ENCODE data around the gene ESPN.
A peak's percentile ranks its signal among the peaks of the same experiment; 100 is the strongest.
"Not testable (repeated sequence)": the region's sequence is repeated elsewhere in the genome, so short reads cannot be mapped to it uniquely, and the experiment has no call there.

The ESPN gene

DNA sequence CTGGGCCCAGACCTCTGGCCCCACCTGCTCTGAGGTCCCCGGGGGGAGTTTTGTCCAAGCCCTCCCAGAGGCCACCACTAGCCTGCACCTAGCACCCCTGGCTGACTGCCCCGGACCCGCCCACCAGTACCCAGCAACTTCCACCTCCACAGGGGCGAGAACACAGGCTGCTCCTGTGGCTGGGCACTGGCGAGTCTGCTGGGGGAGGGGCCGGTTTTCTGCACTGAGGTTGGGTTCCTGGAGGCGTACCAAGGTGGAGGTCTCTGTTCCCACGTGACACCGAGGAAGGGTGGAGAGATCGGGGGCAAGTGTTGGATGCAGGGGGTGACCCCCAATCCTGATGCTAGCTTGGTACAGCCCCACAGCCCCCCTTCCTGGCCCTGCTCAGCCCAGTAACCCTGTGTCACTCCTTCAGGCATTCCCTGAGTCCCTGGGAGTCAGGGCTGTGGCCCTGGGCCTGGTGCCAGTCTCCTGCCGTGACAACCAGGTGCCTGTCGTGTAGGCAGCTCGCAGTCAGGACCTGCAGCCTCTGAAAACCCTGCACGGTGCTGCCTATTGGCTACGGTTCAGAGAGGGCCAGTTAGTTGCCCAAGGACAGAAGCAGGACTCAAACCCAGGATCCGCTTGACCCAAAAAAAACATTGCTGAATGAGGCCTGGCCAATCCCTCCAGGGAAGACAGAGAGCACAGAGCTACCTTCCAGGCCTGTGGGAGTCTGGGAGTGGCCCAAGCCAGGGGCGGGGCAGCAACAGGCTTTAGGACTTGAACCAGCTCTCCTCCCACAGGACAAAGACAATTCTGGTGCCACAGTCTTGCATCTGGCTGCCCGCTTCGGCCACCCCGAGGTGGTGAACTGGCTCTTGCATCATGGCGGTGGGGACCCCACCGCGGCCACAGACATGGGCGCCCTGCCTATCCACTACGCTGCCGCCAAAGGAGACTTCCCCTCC, 3.1 kb downstream of the ESPN start:
- DNase-seq (ENCODE audit: low read depth in 3 of 3) = no peak

DNA sequence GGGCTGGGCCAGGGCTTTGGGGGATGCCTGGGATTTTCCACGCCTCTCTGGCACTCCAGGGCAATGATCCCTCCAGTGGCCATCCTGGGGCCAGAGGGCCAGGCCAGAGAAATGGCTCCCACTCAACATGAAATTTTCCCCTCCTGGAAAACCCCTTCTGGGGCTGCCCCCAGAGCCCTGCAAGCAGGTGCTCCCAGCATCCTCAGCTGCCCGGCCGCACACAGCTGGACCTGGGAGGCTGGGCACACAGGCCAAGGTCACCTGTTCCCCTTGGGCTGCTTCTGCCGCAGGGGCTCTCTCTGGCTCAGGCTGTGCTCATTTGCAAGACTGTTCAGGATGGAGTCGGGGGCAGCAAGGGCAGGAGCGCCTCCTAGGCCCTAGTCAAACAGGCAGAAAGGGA, 3.9 kb downstream of the ESPN start:
- not testable (repeated sequence) for DNase-seq (ENCODE audit: low read depth in 3 of 3)

DNA sequence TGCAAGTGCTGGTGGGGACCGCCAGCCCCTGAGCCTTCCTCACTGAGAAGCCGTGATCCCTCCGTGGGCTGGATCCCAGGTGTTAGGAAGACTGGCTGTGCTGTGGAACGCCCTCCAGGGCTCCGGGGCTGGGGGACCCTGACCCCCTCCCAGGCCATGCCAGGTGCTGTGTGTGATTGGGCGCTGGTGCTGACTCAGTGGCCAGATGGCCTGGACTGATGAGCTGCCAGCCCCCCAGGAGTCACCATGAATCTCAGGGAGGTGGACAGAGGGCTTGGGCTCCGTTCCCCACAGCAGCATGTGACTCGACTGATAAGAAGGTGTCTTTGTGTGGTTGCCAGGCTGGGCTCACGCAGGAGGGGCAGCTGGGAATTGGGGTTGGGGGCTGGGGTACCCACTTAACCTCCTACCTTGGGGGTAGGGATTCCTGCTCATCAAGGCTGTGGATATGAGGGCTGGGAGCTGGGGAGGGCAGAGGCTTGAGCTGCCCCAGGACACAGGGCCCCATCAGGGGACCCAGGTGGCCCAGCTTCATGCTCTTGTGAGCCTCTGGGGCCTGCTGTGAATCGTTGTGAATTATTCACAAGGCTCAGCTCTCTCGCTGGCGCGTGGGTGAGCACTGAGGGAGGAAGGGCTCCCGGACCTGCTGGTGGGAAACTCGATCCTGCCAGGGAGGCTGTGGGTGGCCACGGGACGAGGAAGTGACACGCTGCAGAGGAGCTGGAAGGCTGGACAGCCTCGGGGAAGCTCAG, 5.3 kb downstream of the ESPN start:
- not testable (repeated sequence) for DNase-seq (ENCODE audit: low read depth in 3 of 3)

DNA sequence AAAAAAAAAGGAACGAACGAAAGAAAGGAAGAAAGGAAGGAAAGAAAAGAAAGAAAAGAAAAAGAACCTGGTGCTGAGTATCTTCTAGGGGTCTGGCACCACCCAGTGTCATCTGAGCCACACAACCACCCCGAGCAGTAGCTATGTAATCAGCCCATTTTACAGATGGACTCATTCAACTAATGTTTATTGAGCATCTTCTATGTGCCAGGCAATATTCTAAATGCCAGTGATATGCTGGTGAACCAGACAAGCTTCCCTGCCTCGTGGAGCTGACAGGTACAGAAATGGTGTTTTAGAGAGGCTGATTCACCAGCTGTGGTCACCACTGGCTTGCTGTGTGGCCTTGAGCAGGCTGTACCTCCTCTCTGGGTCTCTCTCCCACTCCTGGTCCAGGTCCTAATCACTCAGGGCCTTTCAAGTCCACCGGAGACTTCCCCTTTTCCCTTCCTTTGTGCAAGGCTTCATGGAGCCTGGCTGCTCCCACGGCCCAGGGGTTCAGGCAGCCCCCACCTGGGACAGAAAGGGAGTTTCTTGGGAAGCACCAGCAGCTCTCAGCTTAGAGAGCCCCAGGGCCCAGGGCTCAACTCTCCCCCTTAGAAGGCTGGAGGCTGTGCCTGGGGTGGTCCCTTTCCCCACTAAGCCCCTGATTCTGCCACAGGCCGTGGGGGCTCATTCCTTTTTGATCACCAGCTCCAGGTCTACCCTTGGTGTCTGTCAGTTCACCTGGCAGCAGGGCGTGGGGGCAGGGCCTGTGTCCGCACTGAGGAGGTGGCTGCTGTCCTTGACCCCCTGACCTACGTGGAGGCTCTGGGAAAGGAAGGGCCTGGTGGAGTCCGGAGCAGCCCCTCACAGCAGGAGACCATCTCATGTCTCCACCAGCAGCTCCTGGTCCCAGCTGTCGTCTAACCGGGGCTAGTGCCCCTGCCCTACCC, 7.3 kb downstream of the ESPN start:
- DNase-seq (ENCODE audit: low read depth in 3 of 3) = not testable (repeated sequence)

DNA sequence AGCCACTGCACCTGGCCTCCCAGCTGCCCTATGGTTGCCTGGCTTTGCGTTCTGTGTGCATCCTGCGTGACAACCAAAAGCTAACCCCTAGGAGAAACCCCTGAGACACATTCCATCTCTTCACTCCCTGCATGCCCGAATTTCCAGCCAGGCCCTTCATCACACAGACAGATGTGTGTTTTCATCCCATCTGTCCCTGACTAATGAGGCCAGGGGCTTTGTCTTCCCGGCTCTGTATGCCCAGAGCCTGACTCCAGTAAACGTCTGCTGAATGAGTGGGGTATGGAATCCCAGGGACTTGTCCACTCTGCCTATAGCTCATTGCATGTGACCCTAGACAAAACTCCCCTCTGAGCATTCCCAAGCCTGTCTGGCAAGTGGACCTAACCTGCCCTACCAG, 9.6 kb downstream of the ESPN start:
- no peak for DNase-seq (ENCODE audit: low read depth in 3 of 3)

DNA sequence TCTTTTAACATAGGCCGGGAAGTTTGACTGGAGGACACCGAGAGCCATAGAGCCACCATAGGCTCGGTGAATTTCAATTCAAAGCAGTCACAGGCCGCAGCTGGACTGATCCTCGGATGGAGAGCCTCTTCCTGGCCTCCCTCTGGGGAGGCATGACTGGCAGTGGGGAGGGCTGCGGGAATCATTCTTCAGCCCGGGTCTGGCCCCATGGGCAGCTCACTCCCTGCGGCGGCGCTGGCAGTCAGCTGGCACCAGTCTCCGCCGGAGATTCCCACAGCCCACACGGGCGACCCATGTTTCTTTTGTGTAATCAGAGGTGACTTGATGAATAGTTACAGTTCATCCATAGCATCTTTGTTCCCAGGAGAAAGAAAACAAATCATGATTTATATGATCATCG, 10.6 kb downstream of the ESPN start:
- no peak for DNase-seq (ENCODE audit: low read depth in 3 of 3)

DNA sequence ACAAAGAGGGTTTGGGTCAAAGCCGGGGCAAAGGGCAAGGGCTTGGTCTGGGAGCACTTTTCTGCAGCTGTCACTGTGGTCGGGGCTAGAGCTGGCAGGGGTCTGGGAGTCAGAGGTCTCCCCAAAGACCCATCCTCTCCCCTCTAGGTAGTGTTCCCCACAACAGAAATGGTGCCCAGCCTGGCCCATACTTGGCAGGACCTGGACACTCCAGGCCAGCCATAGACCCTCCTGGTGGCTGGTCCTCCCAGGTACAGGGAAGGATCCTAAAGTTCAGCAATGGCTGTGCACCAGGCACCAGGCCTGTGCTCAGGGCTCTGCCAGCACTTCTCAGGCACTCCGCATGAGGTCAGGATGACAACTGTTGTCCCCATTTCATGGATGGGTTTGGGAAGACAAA, 11.0 kb downstream of the ESPN start:
- no peak for DNase-seq (ENCODE audit: low read depth in 3 of 3)

DNA sequence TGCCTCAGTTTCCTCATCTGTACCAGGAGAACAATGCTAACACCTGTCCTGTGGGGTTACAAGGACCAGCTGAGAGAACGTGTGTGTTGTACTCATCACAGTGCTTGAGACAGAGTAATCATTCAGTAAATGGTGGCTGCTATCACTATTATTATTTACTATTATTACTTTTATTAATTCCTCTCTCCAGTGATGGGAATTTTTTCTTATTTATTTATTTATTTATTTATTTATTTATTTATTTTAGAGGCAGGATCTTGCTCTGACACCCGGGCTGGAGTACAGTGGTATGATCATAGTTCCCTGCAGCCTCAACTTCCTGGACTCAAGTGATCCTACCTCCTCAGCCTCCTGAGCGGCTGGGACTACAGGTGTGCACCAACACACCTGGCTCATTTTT, 11.7 kb downstream of the ESPN start:
- not testable (repeated sequence) for DNase-seq (ENCODE audit: low read depth in 3 of 3)

DNA sequence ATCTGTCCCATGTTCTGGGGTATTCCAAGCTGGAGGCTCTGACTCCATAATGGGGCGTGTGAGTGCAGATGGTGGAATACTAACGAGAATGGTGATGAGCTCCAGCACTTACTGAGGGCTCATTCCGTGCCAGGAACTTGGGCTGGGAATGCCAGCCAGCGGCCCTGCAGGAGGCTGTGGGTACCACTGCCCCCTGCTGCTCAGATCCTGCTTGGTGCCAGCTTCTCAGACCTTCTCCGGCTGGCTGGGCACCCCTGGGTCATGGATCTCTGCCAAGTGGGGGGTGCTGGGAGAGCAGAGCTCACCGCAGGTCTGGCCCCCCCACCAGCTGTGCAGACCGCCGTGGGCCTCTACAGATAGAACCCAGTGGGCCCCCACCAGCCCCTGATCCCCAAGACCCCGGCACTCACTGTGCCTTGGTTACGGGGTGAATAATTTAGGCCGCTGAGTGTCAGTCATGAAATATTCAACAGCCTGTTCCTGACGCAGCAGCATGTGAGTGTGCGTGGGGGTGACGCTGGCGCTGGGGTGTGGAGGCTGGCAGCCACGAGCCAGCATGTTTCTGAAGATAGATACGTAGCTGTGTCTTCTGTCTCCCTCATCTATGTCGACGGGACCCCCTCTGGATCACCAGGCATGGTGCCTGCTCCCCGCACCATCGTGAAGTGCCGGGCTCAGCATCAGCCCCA, 12.6 kb downstream of the ESPN start:
- not testable (repeated sequence) for DNase-seq (ENCODE audit: low read depth in 3 of 3)

DNA sequence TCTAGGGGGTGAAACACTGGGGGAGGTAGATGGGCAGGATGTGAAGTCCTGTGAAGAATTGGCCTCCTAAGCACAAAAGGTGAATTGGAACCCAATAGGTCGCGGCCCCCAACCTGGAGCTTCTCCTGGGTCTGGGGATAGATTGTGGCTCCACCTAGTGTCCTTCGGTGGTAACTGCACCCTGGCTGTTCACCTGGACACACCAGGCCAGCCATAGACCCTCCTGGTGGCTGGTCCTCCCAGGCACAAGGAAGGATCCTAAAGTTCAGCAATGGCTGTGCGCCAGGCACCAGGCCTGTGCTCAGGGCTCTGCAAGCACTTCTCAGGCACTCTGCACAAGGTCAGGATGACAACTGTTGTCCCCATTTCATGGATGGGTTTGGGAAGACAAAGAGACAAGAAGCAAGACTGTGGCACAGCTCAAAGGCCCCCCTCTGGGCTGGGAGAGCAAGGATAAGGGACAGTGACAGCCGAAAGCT, 13.5 kb downstream of the ESPN start:
- DNase-seq (ENCODE audit: low read depth in 3 of 3) = peak; percentile 46 to 61 (median 58)

DNA sequence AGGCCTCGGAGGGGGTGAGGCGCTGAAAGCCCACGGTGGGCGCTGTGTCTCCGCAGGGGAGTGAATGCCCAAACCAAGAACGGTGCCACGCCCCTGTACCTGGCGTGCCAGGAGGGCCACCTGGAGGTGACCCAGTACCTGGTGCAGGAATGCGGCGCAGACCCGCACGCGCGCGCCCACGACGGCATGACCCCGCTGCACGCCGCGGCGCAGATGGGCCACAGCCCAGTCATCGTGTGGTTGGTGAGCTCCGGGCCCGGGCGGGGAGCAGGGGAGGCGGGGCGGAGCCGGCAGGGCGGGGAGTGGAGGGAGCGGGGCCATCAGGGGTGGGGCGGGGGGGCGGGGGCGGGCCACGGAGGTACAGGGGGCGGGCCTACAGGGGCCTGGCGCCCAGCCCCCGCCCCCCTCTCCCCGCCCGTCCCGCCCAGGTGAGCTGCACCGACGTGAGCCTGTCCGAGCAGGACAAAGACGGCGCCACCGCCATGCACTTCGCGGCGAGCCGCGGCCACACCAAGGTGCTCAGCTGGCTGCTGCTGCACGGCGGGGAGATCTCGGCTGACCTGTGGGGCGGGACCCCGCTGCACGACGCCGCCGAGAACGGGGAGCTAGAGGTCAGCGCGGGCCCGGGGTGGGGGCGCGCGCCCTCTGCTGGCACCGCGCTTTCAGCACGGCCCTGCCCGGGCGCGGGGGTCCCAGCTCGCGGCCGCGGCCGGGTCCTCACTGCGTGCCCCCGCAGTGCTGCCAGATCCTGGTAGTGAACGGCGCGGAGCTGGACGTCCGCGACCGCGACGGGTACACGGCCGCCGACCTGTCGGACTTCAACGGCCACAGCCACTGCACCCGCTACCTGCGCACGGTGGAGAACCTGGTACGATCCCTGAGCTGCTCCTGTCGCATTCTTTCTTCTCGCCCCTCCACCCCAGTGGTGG, 15.9 kb downstream of the ESPN start:
- peak; percentile 41 to 79 (median 57) for DNase-seq (ENCODE audit: low read depth in 3 of 3)

DNA sequence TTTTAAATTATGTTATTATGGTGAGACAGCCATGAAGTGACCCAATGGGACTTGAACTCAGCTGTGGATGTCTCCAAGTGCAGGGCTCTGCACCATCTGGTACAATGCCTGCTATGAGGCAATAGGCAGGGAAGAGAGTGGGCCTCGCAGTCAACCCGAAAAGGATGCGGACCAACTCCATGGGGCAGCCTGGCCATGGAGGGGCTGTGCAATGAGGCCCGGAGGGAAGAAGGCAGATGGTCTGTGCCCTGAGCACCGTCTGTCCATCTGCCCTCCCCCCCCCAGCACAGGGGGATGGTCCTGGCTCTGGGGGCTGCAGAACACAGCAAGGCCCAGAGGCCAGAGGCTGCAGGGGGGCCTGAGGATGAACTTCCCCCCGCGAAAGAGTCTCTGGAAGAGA, 17.0 kb downstream of the ESPN start:
- no peak for DNase-seq (ENCODE audit: low read depth in 3 of 3)

DNA sequence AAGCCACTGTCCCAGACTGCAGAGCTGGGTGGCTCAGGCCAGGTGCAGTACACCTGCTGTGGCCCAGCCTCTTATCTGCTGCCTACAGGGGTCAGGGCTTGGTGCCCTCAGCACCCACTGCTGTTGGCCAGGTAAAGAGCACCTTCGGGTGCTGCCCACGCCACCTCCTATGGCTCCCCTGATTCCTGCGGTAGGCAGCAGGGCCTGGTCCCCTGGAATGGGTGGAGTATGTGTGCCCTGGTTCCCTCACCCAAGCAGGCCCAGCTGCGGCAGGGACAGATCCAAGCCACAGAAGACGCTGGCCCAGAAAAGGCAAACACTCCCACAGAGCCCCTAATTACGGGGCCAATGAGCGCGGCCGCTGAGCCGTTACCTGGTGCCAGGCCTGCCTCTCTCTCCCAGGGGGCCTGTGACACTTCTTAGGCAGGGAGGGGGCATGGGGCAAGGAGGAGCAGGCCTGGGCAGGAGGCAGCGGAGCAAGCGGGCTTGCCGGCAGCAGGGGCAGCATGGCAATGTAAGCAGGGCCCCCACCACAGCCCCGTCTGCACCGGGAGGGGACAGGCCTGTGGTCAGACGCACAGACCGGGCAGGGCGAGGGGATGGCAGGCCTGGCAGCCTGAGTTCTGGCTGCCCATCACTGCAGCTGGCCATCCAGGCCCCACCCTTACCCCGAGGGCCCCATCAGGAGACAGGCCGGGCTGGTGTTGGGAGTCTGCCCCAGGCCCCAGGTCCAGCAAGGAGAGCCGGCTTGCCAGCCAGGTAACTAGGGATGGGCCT, 19.0 kb downstream of the ESPN start:
- no peak for DNase-seq (ENCODE audit: low read depth in 3 of 3)

DNA sequence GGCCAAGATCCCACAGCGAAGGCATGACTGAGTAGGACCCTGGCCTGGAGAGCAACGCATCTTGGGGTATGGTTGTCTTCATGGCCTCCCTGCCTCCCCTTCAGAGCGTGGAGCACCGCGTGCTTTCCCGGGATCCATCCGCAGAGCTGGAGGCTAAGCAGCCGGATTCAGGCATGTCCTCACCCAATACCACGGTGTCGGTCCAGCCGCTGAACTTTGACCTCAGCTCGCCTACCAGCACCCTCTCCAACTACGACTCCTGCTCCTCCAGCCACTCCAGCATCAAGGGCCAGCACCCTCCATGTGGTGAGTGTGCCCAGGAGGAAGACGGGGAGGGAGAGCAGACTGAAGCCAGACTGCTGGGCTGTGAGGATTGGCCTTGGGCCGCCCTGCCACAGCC, 19.8 kb downstream of the ESPN start:
- no peak for DNase-seq (ENCODE audit: low read depth in 3 of 3)

DNA sequence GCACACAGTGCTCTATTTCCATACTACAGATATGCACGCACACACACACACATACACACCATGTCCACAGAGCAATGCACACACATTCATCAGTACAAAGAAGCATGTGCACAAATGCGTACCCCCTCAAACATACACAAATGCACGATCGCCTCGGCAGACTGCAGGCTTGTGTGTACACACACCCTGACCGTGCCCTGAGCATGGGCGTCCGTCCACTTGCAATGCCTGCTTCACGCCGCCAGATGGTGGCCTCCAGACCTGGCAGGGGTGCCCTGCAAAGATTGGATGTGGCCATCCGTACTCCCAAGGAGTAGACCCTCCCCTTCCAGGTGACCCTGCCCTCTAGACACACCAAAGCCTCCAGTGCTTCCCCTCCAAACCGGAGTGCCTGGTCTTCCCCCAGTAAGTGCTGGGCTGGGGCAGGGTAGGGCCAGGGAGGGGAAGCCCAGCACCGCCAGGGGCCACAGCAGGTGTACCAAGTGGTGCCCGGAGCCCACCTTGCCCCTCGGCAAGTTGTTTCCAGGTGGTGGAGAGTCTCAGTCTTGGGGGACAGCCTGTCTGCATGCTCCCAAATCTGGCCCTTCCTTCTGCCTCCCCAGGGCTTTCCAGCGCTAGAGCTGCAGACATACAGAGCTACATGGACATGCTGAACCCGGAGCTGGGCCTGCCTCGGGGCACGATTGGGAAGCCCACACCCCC, 20.6 kb downstream of the ESPN start:
- DNase-seq (ENCODE audit: low read depth in 3 of 3) = no peak

DNA sequence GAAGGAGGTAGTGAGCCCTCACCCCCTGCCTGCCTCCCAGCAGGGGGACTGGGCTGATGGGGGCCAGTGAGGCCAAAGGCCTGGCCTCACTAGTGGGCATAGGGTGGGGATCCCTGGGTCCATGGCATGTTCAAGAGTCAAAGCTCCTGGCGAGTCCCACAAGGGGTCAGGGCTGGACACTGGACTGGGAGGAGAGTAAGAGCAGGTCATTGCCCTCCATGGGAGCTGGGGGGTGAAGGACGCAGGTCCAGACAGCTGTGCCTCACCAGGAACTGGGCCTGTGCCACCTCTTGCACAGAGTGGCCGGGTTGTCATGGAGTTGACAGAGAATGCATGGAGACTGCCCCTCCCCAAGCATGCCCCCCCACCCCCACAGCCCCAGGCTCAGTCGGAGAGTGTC, 21.4 kb downstream of the ESPN start:
- DNase-seq (ENCODE audit: low read depth in 3 of 3) = not testable (repeated sequence)

DNA sequence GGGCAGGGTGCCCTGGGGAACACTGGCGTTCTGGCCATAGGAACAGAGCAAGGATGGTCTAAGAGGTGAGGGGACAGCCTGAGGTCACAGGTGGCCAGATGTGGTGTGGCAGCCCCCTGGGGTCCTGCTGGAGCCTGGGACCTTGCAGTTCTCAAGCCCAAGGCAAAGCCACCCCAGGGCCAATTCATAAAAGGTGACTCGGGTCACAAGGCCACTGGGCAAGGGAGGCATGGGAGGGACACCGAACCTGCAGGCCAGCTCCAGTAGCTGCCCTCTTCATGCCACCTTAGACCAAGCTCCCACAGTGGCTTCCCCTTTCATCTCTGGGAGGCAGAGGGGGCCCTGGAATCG, 22.1 kb downstream of the ESPN start:
- no peak for DNase-seq (ENCODE audit: low read depth in 3 of 3)

DNA sequence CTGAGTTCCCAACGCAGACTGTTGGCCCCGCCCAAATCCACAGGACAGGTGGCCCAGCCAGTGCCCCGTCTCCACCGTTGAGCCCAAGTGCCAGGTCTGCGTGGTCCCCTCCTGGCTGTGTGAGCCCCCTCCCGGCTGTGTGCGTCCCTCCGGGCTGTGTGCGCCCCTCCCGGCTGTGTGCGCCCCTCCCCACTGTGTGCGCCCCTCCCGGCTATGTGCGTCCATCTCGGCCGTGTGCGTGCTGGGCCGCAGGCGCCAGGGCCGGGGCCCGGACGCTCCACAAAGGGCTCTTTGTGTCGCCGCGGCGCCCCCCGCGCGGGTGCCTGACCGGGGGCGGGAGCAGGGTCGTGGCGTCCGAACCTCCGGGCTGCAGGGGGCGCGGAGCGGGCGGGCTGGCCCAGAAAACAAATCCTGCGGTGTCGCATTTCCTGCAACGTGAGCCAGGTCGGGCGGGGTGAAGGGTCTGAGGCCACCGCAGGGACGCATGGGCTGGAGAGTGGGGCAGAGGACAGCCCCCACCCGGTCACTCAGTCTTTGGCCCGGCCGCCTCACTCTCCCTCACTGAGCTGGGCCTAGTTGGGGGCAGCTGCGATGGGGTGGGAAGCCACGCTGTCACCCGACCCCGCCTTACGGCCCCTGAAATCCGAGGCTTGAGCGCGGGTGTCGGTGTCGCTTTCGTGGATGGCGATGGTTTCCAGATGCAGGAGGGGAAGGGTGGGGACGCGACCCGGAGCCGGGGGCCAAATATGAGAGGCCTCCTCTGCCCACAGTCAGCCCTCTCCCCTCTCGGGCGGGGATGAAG, 22.6 kb downstream of the ESPN start:
- DNase-seq (ENCODE audit: low read depth in 3 of 3) = no peak
